ENCODE measurements around the gene SH3GLB1. TPM values are rescaled to one million over a fixed set of nuclear protein-coding genes. Genes with fewer than 3 reads are reported as not detected.

Gene SH3GLB1
- total and polyA plus RNA-seq, 2 donors (not counting 3 experiments of a cell fraction or from before 2014, with no cell fraction given), result 43.7 to 140 TPM

DNA sequence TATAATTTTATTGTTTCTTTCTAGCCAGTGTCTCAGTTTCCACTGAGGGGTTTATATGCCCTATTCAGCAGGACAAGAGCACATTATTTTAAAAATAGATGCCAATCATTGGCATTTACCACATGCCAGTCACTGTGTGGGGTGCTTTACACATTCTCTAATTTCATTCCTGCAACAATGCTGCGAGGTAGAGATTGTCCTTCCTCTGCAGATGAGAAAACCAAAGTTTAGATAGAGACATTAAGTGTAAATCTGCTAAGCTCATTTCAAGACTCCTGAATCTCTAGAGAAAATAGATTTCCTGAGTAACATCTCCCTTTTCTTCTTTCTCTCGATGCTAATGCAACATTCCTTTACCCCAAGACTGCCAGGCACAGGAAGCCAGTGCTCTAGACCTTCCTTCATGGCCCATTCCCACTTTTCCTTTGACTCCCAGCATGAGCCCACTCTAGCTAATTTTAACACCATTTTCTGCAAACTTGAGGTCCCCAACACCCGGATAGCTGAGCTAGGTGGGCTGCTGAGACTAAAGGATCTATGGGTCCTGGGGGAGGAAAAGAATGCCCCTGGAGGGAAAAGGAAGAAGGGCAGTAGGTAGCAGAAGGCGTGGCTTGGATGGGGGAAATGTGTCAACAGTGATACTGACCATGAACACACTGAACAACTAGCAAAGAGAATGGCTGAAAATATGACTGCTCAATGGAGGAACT, 50.0 kb downstream of the SH3GLB1 start:
- no peak for FAIRE-seq
- no peak overlapping the region for H3K4me2 ChIP-seq (ENCODE audit: insufficient read depth, low read length)
- no peaks in the 10 kb centered on the region for H3K36me3 ChIP-seq (ENCODE audit: control insufficient read depth in 2 of 2, extremely low read depth in 1 of 2, insufficient read depth in 2 of 2, low read length in 2 of 2)
- H2AFZ ChIP-seq (ENCODE audit: low read depth, low read length), result no peak overlapping the region
- ChIA-PET POLR2A (no interaction called here), CTCF (interaction anchor here (0.8 to 2.9 kb wide), 15 partner anchors 9 to 330 kb away, joined by 3 to 15 read pairs (median 4); partner anchors contain the start of gene SH3GLB1)
- H3K4me3 ChIP-seq (replicated peaks in 1 of 3; ENCODE audit: insufficient read depth in 1 of 3, low read depth in 1 of 3, low read length in 3 of 3), result no peak overlapping the region
- H3K27ac ChIP-seq (ENCODE audit: insufficient read depth, low read depth, low read length), result no peak overlapping the region
- no peaks in the 10 kb centered on the region for H3K9me3 ChIP-seq (replicated peaks; ENCODE audit: control insufficient read depth, insufficient read depth, low read length)
- no peak for DNase-seq (ENCODE audit: low read depth, low spot score)
- no peak overlapping the region for H3K9ac ChIP-seq (replicated peaks; ENCODE audit: extremely low read depth, insufficient read depth, low read length)
- no peaks in the 10 kb centered on the region for H3K79me2 ChIP-seq (ENCODE audit: control insufficient read depth, insufficient read depth, low read length)
- no peak for TF ChIP-seq CTCF (IDR thresholded peaks at IDR 0.05; ENCODE audit: extremely low read depth in 1 of 2, insufficient read depth in 1 of 2, low read depth in 1 of 2, low read length in 2 of 2)
- TF ChIP-seq EZH2 (IDR thresholded peaks at IDR 0.05; ENCODE audit: borderline replicate concordance, low read depth, low read length, severe bottlenecking), result no peak
- no peak for TF ChIP-seq FOS (IDR thresholded peaks at IDR 0.05; ENCODE audit: borderline replicate concordance, insufficient read depth, low read length)
- no peak for TF ChIP-seq POLR2A (IDR thresholded peaks at IDR 0.05; ENCODE audit: low read depth, low read length)
- TF ChIP-seq MYC (IDR thresholded peaks at IDR 0.05; ENCODE audit: low read depth, low read length), result no peak
- no peak for TF ChIP-seq JUN (IDR thresholded peaks at IDR 0.05; ENCODE audit: borderline replicate concordance, insufficient read depth, insufficient read length, low read depth)
- TF ChIP-seq GATA2 (IDR thresholded peaks at IDR 0.05; ENCODE audit: insufficient read depth, insufficient read length, low read depth, low read length), result no peak
- no peak for TF ChIP-seq POLR2AphosphoS5 (IDR thresholded peaks at IDR 0.05; ENCODE audit: insufficient read depth, low read depth, low read length)
- TF ChIP-seq, protein P1, sequence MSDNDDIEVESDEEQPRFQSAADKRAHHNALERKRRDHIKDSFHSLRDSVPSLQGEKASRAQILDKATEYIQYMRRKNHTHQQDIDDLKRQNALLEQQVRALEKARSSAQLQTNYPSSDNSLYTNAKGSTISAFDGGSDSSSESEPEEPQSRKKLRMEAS (IDR thresholded peaks at IDR 0.05; ENCODE audit: insufficient read depth, insufficient read length), result no peak
- BruUV-seq (replicated peaks), result no TSS peak
- dilution Hi-C loops (cut with MboI; ENCODE audit: extremely low pct_ligation_motif_present, low sequenced_read_pairs) (no loop called here), intact Hi-C loops (cut with micrococcal nuclease) (no loop called here)
- no peaks in the 10 kb centered on the region for H3K9me1 ChIP-seq (replicated peaks; ENCODE audit: control insufficient read depth, extremely low read depth, insufficient read depth, low read length)
- no peaks in the 10 kb centered on the region for H3K27me3 ChIP-seq (ENCODE audit: control insufficient read depth in 2 of 2, insufficient read depth in 2 of 2, low read length in 2 of 2)
- no peaks in the 10 kb centered on the region for H4K20me1 ChIP-seq (replicated peaks; ENCODE audit: control insufficient read depth, extremely low read depth, insufficient read depth, low read length)
- no peaks in the 10 kb centered on the region for H3K4me1 ChIP-seq (ENCODE audit: control insufficient read depth, extremely low read depth, insufficient read depth, low read length)
